Activated T-helper 2 cell treated with anti-CD3 and anti-CD28 coated beads, Interferon-gamma antibody, Interleukin-2, Interleukin-4, amounts not matched to agents 10 μg/mL and 5 μg/mL and 100 μg/mL, durations not matched to agents 14 hours and 24 hours and 36 hours (primary cell): ENCODE measurements around the gene ART4. TPM values are rescaled to one million over a fixed set of nuclear protein-coding genes. Genes with fewer than 3 reads are reported as not detected.

Source experiments
- DNase-seq: peaks from one replicate; pipeline ENCODE4 v3.0.0; 2021; ENCODE audit warnings: low spot score
- H3K27ac Mint-ChIP-seq: one replicate; pipeline ENCODE4 v1.8.0; 2021; ENCODE audit warnings: mixed read lengths
- H3K27me3 Mint-ChIP-seq: one replicate; pipeline ENCODE4 v1.8.0; 2021; ENCODE audit warnings: low read depth, mixed read lengths
- H3K36me3 Mint-ChIP-seq: one replicate; pipeline ENCODE4 v1.8.0; 2021; ENCODE audit warnings: low read depth, mixed read lengths
- H3K4me1 Mint-ChIP-seq: one replicate; pipeline ENCODE4 v1.8.0; 2021; ENCODE audit warnings: low read depth, mixed read lengths
- H3K4me3 Mint-ChIP-seq: one replicate; pipeline ENCODE4 v1.8.0; 2021; ENCODE audit warnings: low read depth, mild to moderate bottlenecking, moderate library complexity, mixed read lengths
- H3K9me3 Mint-ChIP-seq: one replicate; pipeline ENCODE4 v1.8.0; 2021; ENCODE audit warnings: mixed read lengths
- intact Hi-C: fragments of 100-400 bp; cut with micrococcal nuclease; formaldehyde crosslinking; loops from one replicate; pipeline ENCODE4 v1.15.1; 2023
- total RNA-seq: library from RNA; stranded (reverse); gene quantifications from 2 replicates; pipeline ENCODE4 v1.2.3, GENCODE V29; 2022

Gene ART4
- total RNA-seq, 1 donor from 2014 or later, result not detected

GRCh38 chr12:14826491-14826890 lies 16.8 kb downstream of the ART4 start:
- intact Hi-C loops, result no loop called here
- Mint-ChIP-seq H3K36me3 (no peaks in the 10 kb centered on the region), H3K4me1 (peaks cover 7% of the 10 kb centered on the region), H3K4me3 (no peak overlapping the region), H3K27me3 (peaks cover 2% of the 10 kb centered on the region), H3K9me3 (no peaks in the 10 kb centered on the region), H3K27ac (no peak overlapping the region)
- no peak for DNase-seq

- no peaks in the 10 kb centered on the region for H3K27me3 Mint-ChIP-seq
- no peak overlapping the region for H3K4me3 Mint-ChIP-seq
- peaks cover 7% of the 10 kb centered on the region for H3K4me1 Mint-ChIP-seq
- no peaks in the 10 kb centered on the region for H3K9me3 Mint-ChIP-seq
- no peaks in the 10 kb centered on the region for H3K36me3 Mint-ChIP-seq
- no peak overlapping the region for H3K27ac Mint-ChIP-seq
- no peak for DNase-seq
- intact Hi-C loops, result no loop called here
Measured at GRCh38 chr12:14825256-14825655, 18.1 kb downstream of the ART4 start.

GRCh38 chr12:14824012-14824634 lies 19.2 kb downstream of the ART4 start:
- no peaks in the 10 kb centered on the region for H3K36me3 Mint-ChIP-seq
- intact Hi-C loops, result no loop called here
- H3K9me3 Mint-ChIP-seq, result no peaks in the 10 kb centered on the region
- no peaks in the 10 kb centered on the region for H3K27me3 Mint-ChIP-seq
- no peak for DNase-seq
- H3K4me1 Mint-ChIP-seq, result peaks cover 7% of the 10 kb centered on the region
- H3K4me3 Mint-ChIP-seq, result no peak overlapping the region
- no peak overlapping the region for H3K27ac Mint-ChIP-seq

GRCh38 chr12:14814014-14814413 lies 29.3 kb downstream of the ART4 start, which contains the start of gene SMCO3:
TSS of gene SMCO3 (minus strand) at chr12:14814182. CDS start at chr12:14806680, 7,502 bp downstream.
- DNase-seq, result no peak
- H3K36me3 Mint-ChIP-seq, result no peaks in the 10 kb centered on the region
- H3K27ac Mint-ChIP-seq, result no peak within 1 kb of the TSS
- no peak within 1 kb of the TSS for H3K4me3 Mint-ChIP-seq
- H3K4me1 Mint-ChIP-seq, result peaks cover 23% of the 10 kb centered on the region
- H3K9me3 Mint-ChIP-seq, result peaks cover 4% of the 10 kb centered on the region
- intact Hi-C loops, result no loop called here
- H3K27me3 Mint-ChIP-seq, result peaks cover 1% of the 10 kb centered on the region

GRCh38 chr12:14811486-14811885 lies 31.8 kb downstream of the ART4 start:
- peaks cover 1% of the 10 kb centered on the region for H3K27me3 Mint-ChIP-seq
- intact Hi-C loops, result no loop called here
- H3K4me3 Mint-ChIP-seq, result no peak overlapping the region
- H3K9me3 Mint-ChIP-seq, result no peaks in the 10 kb centered on the region
- no peak for DNase-seq
- H3K36me3 Mint-ChIP-seq, result no peaks in the 10 kb centered on the region
- peaks cover 11% of the 10 kb centered on the region for H3K4me1 Mint-ChIP-seq
- no peak overlapping the region for H3K27ac Mint-ChIP-seq

- no peak for DNase-seq
- Mint-ChIP-seq H3K4me1 (peaks cover 11% of the 10 kb centered on the region), H3K9me3 (no peaks in the 10 kb centered on the region), H3K27ac (no peak overlapping the region), H3K4me3 (no peak overlapping the region), H3K27me3 (peaks cover 1% of the 10 kb centered on the region), H3K36me3 (no peaks in the 10 kb centered on the region)
- intact Hi-C loops, result no loop called here
Measured at GRCh38 chr12:14810953-14811483, 32.3 kb downstream of the ART4 start.

GRCh38 chr12:14810167-14810952 lies 33.0 kb downstream of the ART4 start:
- peaks cover 15% of the 10 kb centered on the region for H3K4me1 Mint-ChIP-seq
- DNase-seq, result no peak
- H3K27me3 Mint-ChIP-seq, result no peaks in the 10 kb centered on the region
- no peak overlapping the region for H3K4me3 Mint-ChIP-seq
- H3K9me3 Mint-ChIP-seq, result no peaks in the 10 kb centered on the region
- no peak overlapping the region for H3K27ac Mint-ChIP-seq
- H3K36me3 Mint-ChIP-seq, result no peaks in the 10 kb centered on the region
- intact Hi-C loops, result no loop called here

GRCh38 chr12:14803830-14804160 lies 39.5 kb downstream of the ART4 start:
- peaks cover 21% of the 10 kb centered on the region for H3K36me3 Mint-ChIP-seq
- no peaks in the 10 kb centered on the region for H3K27me3 Mint-ChIP-seq
- intact Hi-C loops, result loop anchor here (1.0 kb wide), 3 partner anchors 29 to 1079 kb away; partner anchors contain the start of genes ARHGDIB and STRAP
- no peak for DNase-seq
- H3K4me3 Mint-ChIP-seq, result no peak overlapping the region
- no peaks in the 10 kb centered on the region for H3K9me3 Mint-ChIP-seq
- H3K27ac Mint-ChIP-seq, result no peak overlapping the region
- peaks cover 27% of the 10 kb centered on the region for H3K4me1 Mint-ChIP-seq

GRCh38 chr12:14803011-14803829 lies 40.1 kb downstream of the ART4 start, which contains the start of the genes C12orf60 and WBP11:
TSS of gene C12orf60 (plus strand) at chr12:14803670. CDS start at chr12:14822936, 19,266 bp downstream.
TSS of gene WBP11 (minus strand) at chr12:14803478. CDS start at chr12:14801383, 2,095 bp downstream.
- Mint-ChIP-seq H3K27me3 (no peaks in the 10 kb centered on the region), H3K4me3 (no peak within 1 kb of the TSS), H3K9me3 (no peaks in the 10 kb centered on the region), H3K27ac (no peak within 1 kb of the TSS), H3K36me3 (peaks cover 27% of the 10 kb centered on the region), H3K4me1 (peaks cover 27% of the 10 kb centered on the region)
- intact Hi-C loops, result loop anchor here (1.0 kb wide), 3 partner anchors 29 to 1079 kb away; partner anchors contain the start of genes ARHGDIB and STRAP
- DNase-seq, result peak; percentile 83

GRCh38 chr12:14802721-14803010 lies 40.7 kb downstream of the ART4 start:
- no peak overlapping the region for H3K27ac Mint-ChIP-seq
- H3K4me3 Mint-ChIP-seq, result no peak overlapping the region
- H3K4me1 Mint-ChIP-seq, result peaks cover 27% of the 10 kb centered on the region
- DNase-seq, result no peak
- intact Hi-C loops, result loop anchor here (1.0 kb wide), 3 partner anchors 28 to 1080 kb away; partner anchors contain the start of genes ARHGDIB and STRAP
- no peaks in the 10 kb centered on the region for H3K9me3 Mint-ChIP-seq
- peaks cover 33% of the 10 kb centered on the region for H3K36me3 Mint-ChIP-seq
- no peaks in the 10 kb centered on the region for H3K27me3 Mint-ChIP-seq

GRCh38 chr12:14802247-14802646 lies 41.1 kb downstream of the ART4 start:
- no peaks in the 10 kb centered on the region for H3K9me3 Mint-ChIP-seq
- H3K27me3 Mint-ChIP-seq, result no peaks in the 10 kb centered on the region
- intact Hi-C loops, result no loop called here
- DNase-seq, result no peak
- no peak overlapping the region for H3K27ac Mint-ChIP-seq
- H3K4me3 Mint-ChIP-seq, result no peak overlapping the region
- peaks cover 27% of the 10 kb centered on the region for H3K4me1 Mint-ChIP-seq
- H3K36me3 Mint-ChIP-seq, result peaks cover 37% of the 10 kb centered on the region

- no peaks in the 10 kb centered on the region for H3K27me3 Mint-ChIP-seq
- peaks cover 87% of the 10 kb centered on the region for H3K36me3 Mint-ChIP-seq
- intact Hi-C loops, result no loop called here
- H3K4me1 Mint-ChIP-seq, result no peaks in the 10 kb centered on the region
- H3K9me3 Mint-ChIP-seq, result no peaks in the 10 kb centered on the region
- no peak overlapping the region for H3K27ac Mint-ChIP-seq
- DNase-seq, result no peak
- H3K4me3 Mint-ChIP-seq, result no peak overlapping the region
Measured at GRCh38 chr12:14795028-14795448, 48.3 kb downstream of the ART4 start.
